GM10248 (cell line): ENCODE results near the gene SPOCK2.

ENCODE experiments used
- CTCF ChIA-PET: fragments of 300-600 bp; sonication (Branson Sonifier 250); formaldehyde crosslinking; extraction: SDS; loops from one replicate; lab custom pipeline; 2021; ENCODE audit warnings: antibody characterized with exemption; lab: Yijun Ruan, JAX
- POLR2A ChIA-PET: fragments of 350-650 bp; sonication (Branson Sonifier 250); formaldehyde crosslinking; extraction: SDS; loops from one replicate; lab custom pipeline; 2020; ENCODE audit warnings: antibody characterized with exemption; lab: Yijun Ruan, JAX
- DNase-seq: peaks from one replicate; pipeline ENCODE4 v3.0.0; 2012; ENCODE audit errors: extremely low spot score
- CTCF ChIP-seq: IDR thresholded peaks from 2 replicates; pipeline ENCODE4 v1.5.1; 2012; ENCODE audit warnings: mild to moderate bottlenecking, low read depth; ENCODE audit errors: extremely low read depth, missing control alignments, control extremely low read depth

SPOCK2 gene

GRCh38 chr10:72044417-72045041 lies 43.8 kb downstream of the SPOCK2 start:
- TF ChIP-seq CTCF, result no peak
- ChIA-PET POLR2A (interaction anchor here (0.6 kb wide), 1 partner anchor 1196 kb away, joined by 4 read pairs; no protein-coding TSS in a partner anchor), CTCF (interaction anchor here (0.7 to 1.9 kb wide), 6 partner anchors 9 to 148 kb away, joined by 3 to 7 read pairs (median 4); no protein-coding TSS in a partner anchor)
- DNase-seq, result no peak

- TF ChIP-seq CTCF, result no peak
- ChIA-PET CTCF (interaction anchor here (1.0 to 1.9 kb wide), 7 partner anchors 8 to 147 kb away, joined by 3 to 7 read pairs (median 4); no protein-coding TSS in a partner anchor), POLR2A (no interaction called here)
- DNase-seq, result no peak
Measured at GRCh38 chr10:72043016-72043834, 45.1 kb downstream of the SPOCK2 start.

GRCh38 chr10:72041491-72041890 lies 46.9 kb downstream of the SPOCK2 start:
- ChIA-PET CTCF (no interaction called here), POLR2A (no interaction called here)
- no peak for TF ChIP-seq CTCF

DNA sequence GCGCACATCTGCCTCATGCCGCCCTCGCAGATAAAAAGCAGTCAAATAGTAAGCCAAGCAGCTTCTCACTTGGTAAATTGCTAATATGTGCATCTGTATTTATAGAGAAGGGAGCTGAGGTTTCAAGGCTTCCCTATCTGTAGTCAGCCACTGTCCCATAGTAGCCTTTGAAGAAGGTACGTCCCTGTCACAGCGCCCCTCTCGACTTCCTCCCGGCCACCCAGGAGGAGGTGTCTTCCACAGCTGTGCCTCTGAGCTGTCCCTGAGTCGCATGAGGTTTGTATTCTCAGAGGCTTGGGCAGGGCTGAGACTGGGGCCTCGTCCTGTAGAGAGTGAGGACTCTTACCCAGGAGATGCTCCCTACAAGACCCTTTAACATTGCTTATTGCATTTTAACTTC lies 49.0 kb downstream of the SPOCK2 start:
- POLR2A ChIA-PET, result interaction anchor here (0.5 kb wide), 1 partner anchor 61 kb away, joined by 3 read pairs; no protein-coding TSS in a partner anchor

More at GRCh38 chr10:72041491-72041890, 46.9 kb downstream of the SPOCK2 start:
- no peak for DNase-seq

GRCh38 chr10:72038458-72039001 lies 49.8 kb downstream of the SPOCK2 start:
- CTCF ChIA-PET, result interaction anchor here (0.7 to 3.8 kb wide), 3 partner anchors 10 to 142 kb away, joined by 3 to 34 read pairs (median 3); no protein-coding TSS in a partner anchor
- POLR2A ChIA-PET, result no interaction called here
- DNase-seq, result no peak
- TF ChIP-seq CTCF, result no peak

More for the DNA sequence above, 49.0 kb downstream of the SPOCK2 start:
- CTCF ChIA-PET, result interaction anchor here (3.8 kb wide), 1 partner anchor 9 kb away, joined by 34 read pairs; no protein-coding TSS in a partner anchor
- no peak for TF ChIP-seq CTCF
- no peak for DNase-seq

DNA sequence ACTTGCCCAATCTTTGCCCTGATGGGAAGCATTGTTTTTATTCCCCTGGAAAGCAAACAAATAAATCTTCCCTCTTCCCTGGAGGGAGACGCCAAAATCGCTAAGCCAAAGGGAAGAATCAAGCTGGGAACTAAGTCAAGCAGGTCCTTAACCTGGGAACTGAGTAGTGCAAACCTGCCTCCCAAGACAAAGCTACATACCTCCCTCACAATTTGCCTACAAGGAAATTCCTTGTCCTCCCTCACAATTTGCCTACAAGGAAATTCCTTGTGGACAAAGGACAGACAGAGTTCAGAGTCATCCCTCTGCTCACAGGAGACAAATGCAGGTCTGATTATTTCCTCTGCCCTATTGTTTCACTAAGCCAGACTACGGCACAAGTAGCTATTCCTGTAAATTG lies 50.5 kb downstream of the SPOCK2 start:
- DNase-seq, result no peak
- CTCF ChIA-PET, result interaction anchor here (1.0 to 3.8 kb wide), 2 partner anchors 11 to 142 kb away, joined by 3 to 34 read pairs; no protein-coding TSS in a partner anchor
- POLR2A ChIA-PET, result no interaction called here
- TF ChIP-seq CTCF, result no peak
